Fibroblast of peridontal ligament (primary cell): Measurements from ENCODE around the gene ARHGAP28.
A peak's percentile ranks its signal among the peaks of the same experiment; 100 is the strongest.
"Not testable (repeated sequence)": the region's sequence is repeated elsewhere in the genome, so short reads cannot be mapped to it uniquely, and the experiment has no call there.

ENCODE experiments used
- DNase-seq: peaks from one replicate; pipeline ENCODE4 v3.0.0-alpha.2; 2010; ENCODE audit errors: extremely low read depth

Gene ARHGAP28

DNA sequence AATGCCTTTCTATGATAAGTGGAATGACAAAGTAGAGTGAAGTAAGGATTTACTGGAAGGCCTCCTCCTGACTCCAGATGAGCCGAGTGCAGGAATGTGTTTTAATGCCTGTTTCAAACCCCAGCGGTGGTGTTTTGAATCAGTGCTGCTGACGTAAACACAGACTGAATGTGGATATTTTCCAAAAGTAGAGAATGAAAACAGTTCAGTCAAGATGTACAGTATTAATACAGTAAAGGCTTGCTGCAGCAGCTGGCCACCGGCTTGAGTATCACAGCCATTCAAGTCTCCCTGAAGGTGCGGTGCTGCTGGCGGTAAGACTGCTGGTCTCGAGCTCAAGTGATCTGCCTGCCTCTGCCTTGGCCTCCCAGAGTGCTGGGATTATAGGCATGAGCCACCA is 46.7 kb downstream of the ARHGAP28 start:
- DNase-seq, result peak; percentile 82

DNA sequence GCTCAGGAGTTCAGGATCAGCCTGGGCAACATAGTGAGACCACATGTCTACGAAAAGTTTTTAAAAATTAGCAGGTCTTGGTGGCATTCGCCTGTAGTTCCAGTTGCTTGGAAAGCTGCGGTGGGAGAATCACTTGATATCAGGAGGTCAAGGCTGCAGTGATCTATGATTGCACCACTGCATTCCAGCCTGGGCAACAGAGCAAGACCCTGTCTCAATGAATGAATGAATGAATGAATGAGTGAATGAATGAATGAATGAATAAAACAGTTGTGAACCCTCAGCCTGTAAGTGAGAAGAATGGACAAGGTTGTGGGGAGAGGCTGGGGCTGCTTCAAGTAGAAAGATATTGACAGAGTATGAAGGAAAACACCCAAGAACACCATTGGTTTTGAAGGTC is 48.0 kb downstream of the ARHGAP28 start:
- DNase-seq, result no peak

GRCh38 chr18:6778459-6779247 is 49.1 kb downstream of the ARHGAP28 start:
- DNase-seq, result no peak

- DNase-seq, result no peak
Observed at GRCh38 chr18:6781142-6781714, 51.7 kb downstream of the ARHGAP28 start.

- DNase-seq, result peak; percentile 45
Observed at GRCh38 chr18:6781796-6782195, 52.3 kb downstream of the ARHGAP28 start.

DNA sequence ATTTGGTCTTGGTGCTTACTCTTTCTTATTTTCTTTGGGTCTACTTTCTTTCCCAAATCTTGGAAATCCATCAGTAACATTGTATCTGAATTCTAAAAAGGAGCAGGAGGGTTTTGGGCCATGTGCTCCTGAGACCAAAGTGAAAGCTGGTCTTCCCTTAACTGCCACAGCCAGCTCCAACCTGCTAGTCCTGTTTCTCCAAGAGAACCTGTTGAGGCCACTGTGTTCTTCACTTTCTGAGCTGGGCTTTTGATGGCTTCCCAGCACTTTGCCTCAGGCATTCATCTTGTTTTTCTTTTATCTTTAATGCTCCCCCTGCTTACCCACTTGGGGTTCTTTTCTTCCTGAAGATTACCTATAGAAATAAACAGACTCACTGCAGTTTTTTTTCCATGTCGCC is 53.3 kb downstream of the ARHGAP28 start:
- DNase-seq, result no peak

GRCh38 chr18:6784046-6784445 is 54.5 kb downstream of the ARHGAP28 start:
- no peak for DNase-seq

- DNase-seq, result no peak
Observed at GRCh38 chr18:6785001-6785400, 55.5 kb downstream of the ARHGAP28 start.

DNA sequence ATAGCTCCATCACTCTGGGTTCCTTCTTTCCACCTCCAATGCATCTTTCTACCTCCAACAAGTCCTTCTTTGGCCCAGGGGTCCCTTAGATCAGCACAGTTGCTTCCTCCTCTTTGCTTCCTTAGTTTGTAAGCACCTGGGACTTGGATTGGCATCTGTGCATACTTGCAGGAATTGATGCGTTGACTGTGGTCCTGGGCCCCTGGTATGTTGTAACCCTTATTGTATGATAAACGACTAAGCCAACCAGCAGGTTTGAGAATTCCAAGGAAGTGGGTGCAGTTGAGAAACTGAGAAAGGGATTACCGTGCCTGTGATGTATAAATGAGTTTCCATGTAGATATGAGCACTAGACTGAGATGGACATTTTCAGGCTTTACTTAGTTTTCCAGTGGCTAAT is 55.9 kb downstream of the ARHGAP28 start:
- no peak for DNase-seq

- DNase-seq, result no peak
Observed at GRCh38 chr18:6792391-6792790, 62.9 kb downstream of the ARHGAP28 start.

GRCh38 chr18:6793455-6793854 is 63.9 kb downstream of the ARHGAP28 start:
- no peak for DNase-seq

- DNase-seq, result no peak
Observed at GRCh38 chr18:6793986-6794385, 64.5 kb downstream of the ARHGAP28 start.

- peak; percentile 40 for DNase-seq
Observed at GRCh38 chr18:6795307-6795706, 65.8 kb downstream of the ARHGAP28 start.

GRCh38 chr18:6796511-6796910 is 67.0 kb downstream of the ARHGAP28 start:
- no peak for DNase-seq

DNA sequence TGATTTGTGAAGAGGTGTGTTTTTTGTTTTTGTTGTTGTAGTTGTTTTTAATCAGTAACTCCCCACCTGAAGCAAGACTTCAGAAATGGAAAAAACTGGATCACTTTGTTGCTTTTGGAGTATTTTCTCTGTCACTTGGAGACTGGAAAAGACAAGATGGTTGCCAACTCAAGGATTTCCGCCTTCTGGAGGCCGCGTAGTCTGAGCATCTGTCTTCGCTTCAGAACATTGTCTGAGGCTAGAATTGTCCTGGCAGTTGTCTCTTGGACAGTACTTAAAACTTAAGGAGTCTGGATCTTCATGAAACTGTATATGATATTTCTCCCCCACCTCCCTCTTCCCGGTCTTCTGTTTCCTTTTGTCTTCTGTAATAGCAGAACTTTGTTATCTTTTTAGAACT is 67.7 kb downstream of the ARHGAP28 start:
- DNase-seq, result no peak

DNA sequence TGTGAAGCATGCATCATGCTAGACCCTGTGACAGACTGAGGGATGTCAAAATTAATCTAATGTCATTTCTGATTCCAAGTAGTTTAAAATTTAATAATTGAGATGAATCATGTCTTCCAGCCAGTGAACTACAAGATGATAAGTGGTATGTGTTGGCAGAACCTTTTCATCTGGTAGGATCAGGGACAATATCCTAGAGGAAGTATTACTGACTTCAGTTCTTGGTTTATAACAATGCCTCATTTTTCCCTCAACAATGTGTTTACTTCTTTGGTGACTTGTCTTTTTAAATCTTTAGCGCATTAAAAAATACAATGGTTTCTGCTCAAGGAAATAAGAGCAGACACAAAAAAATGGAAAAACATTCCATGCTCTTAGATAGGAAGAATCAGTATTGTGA is 69.4 kb downstream of the ARHGAP28 start:
- no peak for DNase-seq

GRCh38 chr18:6800309-6800708 is 70.8 kb downstream of the ARHGAP28 start:
- not testable (repeated sequence) for DNase-seq

DNA sequence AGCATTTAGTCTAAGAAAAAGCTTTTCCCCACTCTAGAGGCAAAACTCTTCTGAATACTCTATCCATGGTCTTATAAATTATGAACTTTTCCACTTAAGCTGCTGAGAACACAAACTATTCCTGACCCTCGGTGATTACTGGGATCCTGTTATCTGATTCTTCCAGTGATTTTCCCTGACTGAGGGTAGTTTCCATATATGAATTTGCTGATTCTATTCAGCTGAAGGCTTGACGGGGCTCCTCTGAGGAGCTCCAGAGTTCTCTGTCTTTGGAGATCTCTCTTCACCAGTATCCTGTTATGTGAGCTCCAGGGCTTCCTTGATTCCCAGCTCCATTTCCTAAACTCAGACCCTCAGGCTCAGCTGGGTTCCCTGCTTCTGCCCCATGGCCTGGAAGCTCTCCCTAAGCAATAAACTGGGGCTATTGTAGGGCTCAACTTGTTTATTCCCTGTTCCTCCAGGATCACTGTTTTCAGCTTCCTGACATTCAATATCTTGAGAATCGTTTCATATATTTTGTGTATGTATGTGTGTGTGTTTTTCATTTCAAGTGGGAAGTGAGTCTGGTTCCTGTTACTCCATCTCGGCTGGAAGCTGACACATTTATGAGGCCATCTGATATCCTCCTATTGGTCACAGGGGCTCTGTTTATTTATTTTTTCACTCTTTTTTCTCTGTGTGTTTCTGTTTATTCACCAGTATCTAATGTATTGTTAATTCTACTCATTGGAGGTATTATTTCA is 78.2 kb downstream of the ARHGAP28 start:
- no peak for DNase-seq

DNA sequence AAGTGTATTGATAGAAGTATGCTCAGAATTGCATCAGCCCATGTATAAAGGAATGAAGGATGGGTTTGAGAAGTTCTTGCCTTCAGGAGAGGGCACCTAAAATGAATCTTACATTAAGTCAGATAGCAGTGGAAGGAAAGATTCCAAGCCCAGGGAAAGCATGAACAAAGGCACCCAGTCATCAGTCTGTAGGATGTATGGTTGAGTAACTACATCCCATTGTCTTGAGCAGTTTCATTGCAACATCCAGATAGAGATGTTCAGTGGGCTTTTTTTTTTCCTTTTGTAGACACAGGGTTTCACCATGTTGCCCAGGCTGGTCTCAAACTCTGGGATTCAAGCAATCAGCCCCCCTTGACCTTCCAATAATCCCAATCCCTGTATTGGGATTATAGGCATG is 80.7 kb downstream of the ARHGAP28 start:
- no peak for DNase-seq

GRCh38 chr18:6811816-6812215 is 82.3 kb downstream of the ARHGAP28 start:
- no peak for DNase-seq

DNA sequence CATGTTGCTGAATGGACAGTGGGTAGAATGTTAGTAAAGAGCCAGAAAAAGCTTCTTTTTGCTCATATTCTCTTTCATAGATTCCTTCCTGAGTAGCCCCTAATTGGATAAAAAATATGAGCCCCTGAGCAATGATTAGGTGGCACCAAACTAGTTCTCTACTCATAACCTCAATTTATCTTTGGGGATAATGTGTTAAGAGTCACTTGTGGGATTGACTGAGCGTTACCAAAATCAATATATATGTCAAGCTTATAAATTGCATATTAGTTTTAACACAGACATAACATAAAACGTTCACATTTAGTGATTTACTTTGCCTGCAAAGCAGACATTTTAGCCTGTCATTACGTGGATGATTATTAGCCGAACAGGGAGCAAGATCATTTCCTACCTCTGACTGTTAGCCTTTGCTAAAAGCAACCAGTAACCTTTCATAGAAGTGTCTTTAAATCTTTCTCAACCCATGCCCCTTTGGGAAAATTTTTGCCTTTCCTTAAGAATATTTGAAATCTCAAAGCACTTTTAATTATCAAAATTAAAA is 85.4 kb downstream of the ARHGAP28 start:
- DNase-seq, result no peak

- no peak for DNase-seq
Observed at GRCh38 chr18:6816154-6816553, 86.6 kb downstream of the ARHGAP28 start.

DNA sequence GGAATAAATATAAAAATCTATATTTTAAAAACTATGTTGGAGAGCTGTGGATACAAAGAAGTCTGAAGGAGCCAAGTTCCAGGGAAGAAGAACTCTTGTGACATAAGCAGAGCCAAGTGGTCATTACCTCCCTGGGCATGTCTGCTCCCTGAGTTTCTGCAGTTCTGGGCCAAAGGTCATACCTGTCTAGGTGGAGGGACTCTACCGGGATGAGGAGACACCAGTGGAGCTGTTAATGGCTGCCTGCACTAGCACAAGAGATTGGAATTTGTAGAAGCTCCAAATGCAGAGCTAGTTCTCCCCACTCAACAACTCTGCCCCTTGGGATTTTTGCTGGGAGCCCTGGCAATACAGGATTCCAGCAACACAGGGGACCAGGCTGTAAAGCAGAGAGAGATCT is 89.8 kb downstream of the ARHGAP28 start:
- DNase-seq, result no peak
